LNCAP (cell line): ENCODE measurements around the gene RAD50.

ENCODE experiments used
- CTCF ChIP-seq: fragments of 450-650 bp; IDR thresholded peaks from 2 replicates; pipeline ENCODE4 v1.5.1; 2017; ENCODE audit warnings: mild to moderate bottlenecking

RAD50 gene

GRCh38 chr5:132556763-132557477 is at the start of gene RAD50:
Gene RAD50, plus strand, starts transcription at chr5:132556977. Its CDS starts 348 bp downstream, at chr5:132557325.
- TF ChIP-seq CTCF: no peak

- TF ChIP-seq CTCF: no peak
Observed at GRCh38 chr5:132510076-132510475, 46.7 kb upstream of the RAD50 start.

- TF ChIP-seq CTCF: no peak
Observed at GRCh38 chr5:132525299-132525724, 31.5 kb upstream of the RAD50 start.

- peak; percentile 94 for TF ChIP-seq CTCF
Observed at GRCh38 chr5:132526290-132526973, 30.3 kb upstream of the RAD50 start.

GRCh38 chr5:132526974-132527564 is 29.7 kb upstream of the RAD50 start:
- no peak for TF ChIP-seq CTCF

GRCh38 chr5:132528021-132528420 is 28.8 kb upstream of the RAD50 start:
- TF ChIP-seq CTCF: no peak

GRCh38 chr5:132528866-132529634 is 27.7 kb upstream of the RAD50 start:
- no peak for TF ChIP-seq CTCF
